NCI-H345 treated with DMSO at 0.1 percent for 48 hours (cell line): ENCODE results near the gene TUBB1.
A peak's percentile ranks its signal among the peaks of the same experiment; 100 is the strongest.
"Not testable (repeated sequence)": the region's sequence is repeated elsewhere in the genome, so short reads cannot be mapped to it uniquely, and the experiment has no call there.

Experiments used
- DNase-seq: peaks from one replicate; lab custom pipeline; 2025; ENCODE audit not compliant: unreplicated experiment; lab: John Stamatoyannopoulos, UW

The TUBB1 gene

GRCh38 chr20:59018817-59019216 is 412 bp upstream of the TUBB1 start:
- DNase-seq, result no peak

GRCh38 chr20:59020938-59021551 is 1.8 kb downstream of the TUBB1 start:
- no peak for DNase-seq

DNA sequence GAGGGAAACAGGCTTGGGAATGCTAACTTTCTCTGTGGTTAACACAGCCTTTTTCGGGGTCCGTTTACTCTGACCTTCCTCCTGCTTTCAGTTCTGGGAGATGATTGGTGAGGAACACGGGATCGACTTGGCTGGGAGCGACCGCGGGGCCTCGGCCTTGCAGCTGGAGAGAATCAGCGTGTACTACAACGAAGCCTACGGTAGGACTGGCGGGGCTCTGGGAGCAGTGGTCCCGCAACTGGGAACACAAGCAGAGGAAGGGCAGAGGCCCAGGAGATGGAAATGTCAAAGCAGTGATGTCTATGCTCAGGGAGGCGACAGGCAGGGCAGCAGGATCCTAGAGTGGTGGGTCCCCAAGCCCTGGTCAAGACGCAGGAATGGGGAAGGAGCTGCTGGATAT is 3.5 kb downstream of the TUBB1 start:
- no peak for DNase-seq

DNA sequence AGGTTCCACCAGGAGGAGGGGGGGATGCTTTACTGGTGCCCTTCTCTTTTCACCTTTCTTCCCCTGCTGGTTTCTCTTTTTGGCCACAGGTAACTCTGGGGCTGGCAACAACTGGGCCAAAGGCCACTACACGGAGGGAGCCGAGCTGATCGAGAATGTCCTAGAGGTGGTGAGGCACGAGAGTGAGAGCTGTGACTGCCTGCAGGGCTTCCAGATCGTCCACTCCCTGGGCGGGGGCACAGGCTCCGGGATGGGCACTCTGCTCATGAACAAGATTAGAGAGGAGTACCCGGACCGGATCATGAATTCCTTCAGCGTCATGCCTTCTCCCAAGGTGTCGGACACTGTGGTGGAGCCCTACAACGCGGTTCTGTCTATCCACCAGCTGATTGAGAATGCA is 4.4 kb downstream of the TUBB1 start:
- DNase-seq, result no peak

DNA sequence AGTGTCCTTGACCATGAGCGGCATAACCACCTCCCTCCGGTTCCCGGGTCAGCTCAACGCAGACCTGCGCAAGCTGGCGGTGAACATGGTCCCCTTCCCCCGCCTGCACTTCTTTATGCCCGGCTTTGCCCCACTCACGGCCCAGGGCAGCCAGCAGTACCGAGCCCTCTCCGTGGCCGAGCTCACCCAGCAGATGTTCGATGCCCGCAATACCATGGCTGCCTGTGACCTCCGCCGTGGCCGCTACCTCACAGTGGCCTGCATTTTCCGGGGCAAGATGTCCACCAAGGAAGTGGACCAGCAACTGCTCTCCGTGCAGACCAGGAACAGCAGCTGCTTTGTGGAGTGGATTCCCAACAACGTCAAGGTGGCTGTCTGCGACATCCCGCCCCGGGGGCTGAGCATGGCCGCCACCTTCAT is 4.9 kb downstream of the TUBB1 start:
- no peak for DNase-seq

DNA sequence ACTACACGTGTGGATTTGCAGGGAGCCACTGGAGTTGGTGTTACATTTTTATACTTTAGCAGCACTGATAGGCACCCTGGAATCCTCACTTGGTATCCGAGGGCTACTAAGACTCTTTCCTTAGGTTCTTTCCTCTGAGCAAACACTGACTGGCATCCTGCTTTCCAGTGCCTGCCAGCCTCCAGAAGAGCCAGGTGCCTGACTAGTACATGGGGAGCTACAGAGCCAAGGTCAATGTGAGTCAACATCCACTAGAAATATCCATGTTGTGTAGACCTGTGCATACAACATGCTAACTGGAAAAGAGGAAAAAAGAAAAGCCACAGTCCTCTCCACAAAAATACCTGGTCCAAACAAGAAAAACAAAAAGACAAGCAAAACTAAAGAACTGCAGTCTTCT is 5.9 kb downstream of the TUBB1 start:
- DNase-seq, result no peak

- DNase-seq, result no peak
Observed at GRCh38 chr20:59025511-59025910, 6.3 kb downstream of the TUBB1 start.

- DNase-seq, result no peak
Observed at GRCh38 chr20:59026904-59027740, 7.9 kb downstream of the TUBB1 start.

DNA sequence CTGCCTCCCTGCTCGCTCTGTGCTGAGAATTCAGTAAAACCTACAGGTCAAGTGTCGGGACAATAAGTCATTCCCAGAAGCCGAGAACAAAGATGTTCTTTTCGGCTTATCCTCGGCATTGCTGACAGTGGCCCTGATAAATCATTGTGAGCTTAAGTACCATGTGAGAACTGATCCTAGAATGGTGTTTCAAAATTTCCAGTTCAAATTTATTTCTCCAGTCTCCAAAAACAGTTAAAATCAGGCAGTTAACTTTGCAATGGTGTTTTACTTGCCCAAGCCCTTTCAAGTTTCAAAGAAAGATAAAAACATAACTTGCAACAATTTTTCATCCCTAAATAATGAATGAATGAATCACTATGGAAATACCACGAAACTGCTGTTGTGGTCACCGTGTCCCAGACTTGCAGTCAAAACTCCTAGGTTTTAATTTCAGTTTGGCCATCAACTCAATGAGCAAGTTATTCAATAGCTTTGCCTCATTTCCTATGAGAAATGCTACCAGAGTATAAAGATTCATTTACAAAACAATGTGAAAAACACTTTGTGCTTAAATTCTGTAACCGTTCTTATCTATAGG is 8.6 kb downstream of the TUBB1 start:
- no peak for DNase-seq

- DNase-seq, result no peak
Observed at GRCh38 chr20:59028812-59029211, 9.6 kb downstream of the TUBB1 start.

- no peak for DNase-seq
Observed at GRCh38 chr20:59030911-59031563, 11.8 kb downstream of the TUBB1 start.

DNA sequence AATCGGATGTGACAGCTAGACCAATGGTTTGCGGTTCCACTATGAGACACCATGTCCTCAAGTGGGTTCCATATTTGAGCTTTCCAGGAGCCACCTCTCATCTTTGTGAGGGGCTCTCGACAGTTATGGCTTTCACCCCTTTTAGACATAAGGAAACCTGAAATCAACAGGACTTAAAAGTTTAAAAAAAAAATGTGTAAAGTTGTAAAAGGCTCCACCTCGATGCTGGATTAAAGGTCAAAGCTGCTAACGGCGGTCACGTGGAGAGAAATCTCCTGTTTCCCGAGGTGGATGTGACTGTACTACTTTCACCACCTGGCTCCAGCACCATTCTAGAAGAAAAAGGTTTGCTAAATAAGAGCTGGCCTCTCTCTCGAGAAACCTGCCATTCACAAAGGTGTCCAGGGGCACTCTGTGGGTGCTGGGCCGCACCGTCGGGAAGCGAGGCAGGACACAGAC is 12.4 kb downstream of the TUBB1 start:
- no peak for DNase-seq

GRCh38 chr20:59032023-59032712 is 12.9 kb downstream of the TUBB1 start, which contains the start of gene ATP5F1E:
Gene ATP5F1E, minus strand, starts transcription at chr20:59032335. Its CDS starts 84 bp downstream, at chr20:59032251.
- peak; percentile 98 for DNase-seq

DNA sequence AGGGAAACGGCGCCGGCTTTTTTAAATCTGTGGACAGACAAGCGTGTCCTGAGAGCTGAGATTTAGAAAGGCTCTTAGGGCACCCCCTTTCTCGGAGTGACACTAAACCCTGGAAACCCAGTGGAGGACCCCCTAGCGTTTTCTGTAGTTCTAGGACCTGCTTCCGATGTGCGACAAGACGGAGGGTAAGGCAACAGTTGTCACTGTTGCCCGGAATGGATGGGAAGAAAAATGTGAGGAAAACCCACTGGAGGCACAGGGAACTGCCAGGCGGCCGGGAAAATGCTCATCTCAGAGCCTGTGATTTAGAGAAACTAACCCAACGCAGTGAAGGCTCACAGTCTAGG is 13.5 kb downstream of the TUBB1 start:
- peak; percentile 76 for DNase-seq

GRCh38 chr20:59033093-59033492 is 13.9 kb downstream of the TUBB1 start:
- no peak for DNase-seq

DNA sequence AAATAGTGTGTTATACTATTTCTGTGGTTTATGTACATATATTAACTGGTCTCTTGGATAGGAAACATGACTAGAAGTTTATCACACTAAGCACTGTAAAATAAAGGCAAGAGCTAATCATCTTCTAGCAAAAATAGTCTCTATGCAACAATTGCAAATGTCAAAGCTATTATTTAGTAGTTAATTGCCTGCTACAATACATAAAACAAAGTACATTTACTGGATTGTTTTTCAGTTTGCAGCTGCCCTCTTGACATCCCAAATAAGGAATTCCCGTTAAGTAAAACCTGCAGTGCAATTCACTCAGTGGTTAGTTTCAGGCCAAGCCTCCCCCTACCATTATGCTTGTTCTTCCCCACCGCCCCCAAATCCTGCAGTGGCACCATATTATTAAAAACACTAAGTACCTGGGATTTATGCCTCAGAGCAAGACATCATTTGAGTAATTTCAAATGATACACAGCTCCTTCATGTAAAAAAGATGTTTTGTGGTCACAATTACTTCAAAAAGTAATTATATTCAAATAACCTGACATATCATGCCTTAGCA is 14.5 kb downstream of the TUBB1 start:
- no peak for DNase-seq

DNA sequence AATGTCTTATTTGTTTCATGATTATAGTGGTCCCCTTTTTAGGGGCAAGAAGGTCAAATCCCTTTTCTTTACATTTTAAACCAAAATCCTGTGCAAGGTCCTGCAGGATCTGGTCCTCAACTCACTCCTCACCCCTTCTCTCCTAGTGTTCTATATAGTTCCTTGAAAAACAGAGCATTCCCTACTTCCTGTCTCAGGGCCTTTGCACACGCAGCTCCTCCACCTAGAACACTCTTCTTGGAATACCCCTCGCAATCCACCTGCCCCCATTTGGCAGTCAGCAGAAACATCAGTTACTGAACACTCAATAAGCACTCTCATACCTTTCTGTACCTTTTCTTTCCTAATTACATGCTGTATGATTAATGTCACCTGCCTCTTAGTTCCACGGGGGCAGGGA is 16.2 kb downstream of the TUBB1 start:
- no peak for DNase-seq

DNA sequence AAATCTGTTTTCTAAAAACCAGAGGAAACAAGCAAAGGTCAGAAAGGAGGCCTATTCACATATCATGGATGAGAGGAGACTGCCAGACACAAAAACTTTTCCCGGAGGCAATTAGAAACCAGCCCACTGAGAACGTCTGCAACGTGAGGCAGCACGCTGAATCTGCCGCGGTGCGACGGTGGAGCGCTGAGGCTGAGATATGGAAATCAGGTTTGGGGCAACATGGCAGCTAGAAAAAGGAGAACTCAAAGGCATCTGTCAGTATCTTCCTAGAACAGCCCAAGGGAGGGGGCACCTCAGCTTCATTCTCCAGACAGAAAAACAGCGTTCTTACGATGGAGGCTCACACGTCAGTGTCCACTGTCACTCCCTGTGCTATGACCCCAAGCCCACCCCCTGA is 18.2 kb downstream of the TUBB1 start:
- DNase-seq, result no peak

- no peak for DNase-seq
Observed at GRCh38 chr20:59039233-59039632, 20.0 kb downstream of the TUBB1 start.

GRCh38 chr20:59040667-59041066 is 21.4 kb downstream of the TUBB1 start:
- no peak for DNase-seq

GRCh38 chr20:59041487-59041886 is 22.3 kb downstream of the TUBB1 start:
- not testable (repeated sequence) for DNase-seq
